ENCODE data around the gene ZFP82.

Gene ZFP82

DNA sequence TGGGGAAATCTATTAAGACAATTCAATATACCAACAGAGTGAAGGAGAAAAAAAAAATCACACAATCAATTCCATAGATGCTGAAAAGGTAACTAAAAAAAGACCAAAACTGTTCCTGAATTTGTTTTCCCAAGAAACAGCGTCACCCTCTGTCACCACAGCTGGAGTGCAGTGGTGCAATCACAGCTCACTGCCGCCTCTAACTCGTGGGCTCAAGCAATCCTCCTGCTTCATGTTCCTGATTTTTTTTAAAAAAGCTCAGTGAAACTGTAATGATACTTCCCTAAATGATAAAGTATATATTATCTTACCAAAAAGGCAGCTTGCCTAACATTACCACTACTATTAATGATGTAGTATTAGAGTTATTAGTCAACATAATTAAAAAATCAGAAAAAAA lies 19.9 kb downstream of the ZFP82 start:
- Mint-ChIP-seq H3K4me1 (ENCODE audit: low read depth) (no peaks in the 10 kb centered on the region), H3K36me3 (ENCODE audit: low read depth) (peaks cover 95% of the 10 kb centered on the region), H3K27me3 (no peaks in the 10 kb centered on the region), H3K27ac (no peak overlapping the region), H3K9me3 (peaks cover 47% of the 10 kb centered on the region), H3K4me3 (no peak overlapping the region)
- no peak for DNase-seq

GRCh38 chr19:36392916-36393673 lies 25.3 kb downstream of the ZFP82 start:
- Mint-ChIP-seq H3K36me3 (ENCODE audit: low read depth) (peaks cover 82% of the 10 kb centered on the region), H3K27ac (no peak overlapping the region), H3K9me3 (peaks cover 49% of the 10 kb centered on the region), H3K27me3 (no peaks in the 10 kb centered on the region), H3K4me1 (ENCODE audit: low read depth) (no peaks in the 10 kb centered on the region), H3K4me3 (no peak overlapping the region)
- DNase-seq, result no peak

GRCh38 chr19:36379510-36379819 lies 39.0 kb downstream of the ZFP82 start:
- peaks cover 44% of the 10 kb centered on the region for H3K36me3 Mint-ChIP-seq (ENCODE audit: low read depth)
- H3K4me3 Mint-ChIP-seq, result peak overlapping the region; percentile 92
- H3K27me3 Mint-ChIP-seq, result no peaks in the 10 kb centered on the region
- peaks cover 24% of the 10 kb centered on the region for H3K9me3 Mint-ChIP-seq
- H3K4me1 Mint-ChIP-seq (ENCODE audit: low read depth), result peaks cover 30% of the 10 kb centered on the region
- H3K27ac Mint-ChIP-seq, result peak overlapping the region; percentile 14
- no peak for DNase-seq

DNA sequence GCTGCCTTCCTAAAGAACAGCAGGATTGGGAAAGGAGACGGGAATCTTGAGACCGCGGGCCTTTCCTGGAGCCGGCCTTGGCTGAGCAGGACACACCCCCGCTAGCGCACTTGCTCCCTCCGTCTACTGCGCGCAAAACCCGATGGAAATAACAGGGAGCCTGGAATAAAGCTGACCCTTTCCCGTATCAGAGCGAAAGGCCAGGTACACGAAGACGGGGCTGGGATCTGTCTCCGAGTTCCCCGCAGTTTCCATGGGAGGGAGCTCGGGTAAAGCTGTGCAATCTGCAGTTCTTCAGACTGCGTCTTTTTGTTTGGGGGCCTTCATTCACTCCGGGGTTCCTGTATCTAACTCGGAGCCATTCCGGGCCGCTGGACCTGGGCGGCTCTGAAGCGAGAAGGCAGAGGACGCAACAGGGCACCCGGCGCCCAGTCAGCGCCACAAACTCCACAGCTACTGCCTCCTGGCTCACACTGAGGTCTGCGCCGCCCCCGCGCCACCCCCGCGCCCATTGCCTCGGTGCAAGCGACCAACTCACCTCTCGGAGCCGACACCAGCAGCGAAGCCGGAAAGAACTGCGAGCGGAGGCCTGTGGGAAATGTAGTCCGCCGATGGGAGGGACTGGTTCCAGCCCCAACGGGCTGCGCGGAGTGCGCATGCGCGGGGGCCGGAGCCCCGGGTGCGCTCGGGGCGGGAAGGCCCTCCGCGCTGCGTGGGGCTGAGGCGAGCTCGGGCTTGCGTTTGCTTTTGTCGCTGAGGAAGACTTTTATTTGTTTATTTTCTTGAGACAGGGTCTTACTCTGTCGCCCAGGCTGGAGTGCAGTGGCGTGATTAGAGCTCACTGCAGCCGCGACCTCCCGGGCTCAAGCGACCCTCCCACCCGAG lies 39.6 kb downstream of the ZFP82 start, which contains the start of gene ZFP14:
TSS of gene ZFP14 (minus strand) at position 577 of the 885 bp plus-strand sequence. CDS start 11,309 bp downstream, outside the sequence.
- no peaks in the 10 kb centered on the region for H3K27me3 Mint-ChIP-seq

GRCh38 chr19:36377541-36378178 lies 40.8 kb downstream of the ZFP82 start:
- H3K4me1 Mint-ChIP-seq (ENCODE audit: low read depth), result peaks cover 30% of the 10 kb centered on the region
- no peaks in the 10 kb centered on the region for H3K27me3 Mint-ChIP-seq
- H3K4me3 Mint-ChIP-seq, result peak overlapping the region; percentile 92
- no peak for DNase-seq
- peaks cover 21% of the 10 kb centered on the region for H3K9me3 Mint-ChIP-seq
- peak overlapping the region; percentile 7 for H3K27ac Mint-ChIP-seq
- peaks cover 57% of the 10 kb centered on the region for H3K36me3 Mint-ChIP-seq (ENCODE audit: low read depth)

More for the DNA sequence above, 39.6 kb downstream of the ZFP82 start, which contains the start of gene ZFP14:
- peak; percentile 95 for DNase-seq
- peaks cover 48% of the 10 kb centered on the region for H3K36me3 Mint-ChIP-seq (ENCODE audit: low read depth)
- peaks cover 21% of the 10 kb centered on the region for H3K9me3 Mint-ChIP-seq
- H3K4me1 Mint-ChIP-seq (ENCODE audit: low read depth), result peaks cover 30% of the 10 kb centered on the region
- H3K4me3 Mint-ChIP-seq, result peak within 1 kb of the TSS; percentile 92
- peak within 1 kb of the TSS; percentile 95 for H3K27ac Mint-ChIP-seq

DNA sequence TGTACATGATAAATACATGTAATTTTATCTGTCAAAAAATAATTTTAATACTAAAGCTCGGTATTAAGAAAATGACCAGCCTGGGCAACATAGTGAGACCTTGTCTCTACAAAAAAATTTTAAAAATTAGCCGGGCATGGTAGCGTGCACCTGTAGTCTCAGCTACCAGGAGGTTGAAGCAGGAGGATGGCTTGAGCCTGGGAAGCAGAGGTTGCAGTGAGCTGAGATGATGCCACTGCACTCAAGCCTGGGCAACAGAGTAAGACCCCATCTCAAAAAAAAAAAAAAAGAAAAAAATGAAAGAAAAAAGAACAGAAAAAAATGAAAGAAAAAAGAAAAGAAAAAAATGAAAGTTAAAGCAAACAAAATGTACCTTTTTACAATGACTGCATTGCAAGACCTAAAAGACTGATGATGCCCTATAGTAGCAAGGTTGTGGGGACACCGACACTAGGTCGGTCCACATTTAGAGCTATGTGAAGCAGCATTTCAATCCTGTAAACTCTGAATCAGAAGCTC lies 44.7 kb downstream of the ZFP82 start:
- peaks cover 26% of the 10 kb centered on the region for H3K4me1 Mint-ChIP-seq (ENCODE audit: low read depth)
- no peak overlapping the region for H3K27ac Mint-ChIP-seq
- DNase-seq, result no peak
- no peak overlapping the region for H3K4me3 Mint-ChIP-seq
- peaks cover 74% of the 10 kb centered on the region for H3K36me3 Mint-ChIP-seq (ENCODE audit: low read depth)
- no peaks in the 10 kb centered on the region for H3K27me3 Mint-ChIP-seq
- peaks cover 21% of the 10 kb centered on the region for H3K9me3 Mint-ChIP-seq

DNA sequence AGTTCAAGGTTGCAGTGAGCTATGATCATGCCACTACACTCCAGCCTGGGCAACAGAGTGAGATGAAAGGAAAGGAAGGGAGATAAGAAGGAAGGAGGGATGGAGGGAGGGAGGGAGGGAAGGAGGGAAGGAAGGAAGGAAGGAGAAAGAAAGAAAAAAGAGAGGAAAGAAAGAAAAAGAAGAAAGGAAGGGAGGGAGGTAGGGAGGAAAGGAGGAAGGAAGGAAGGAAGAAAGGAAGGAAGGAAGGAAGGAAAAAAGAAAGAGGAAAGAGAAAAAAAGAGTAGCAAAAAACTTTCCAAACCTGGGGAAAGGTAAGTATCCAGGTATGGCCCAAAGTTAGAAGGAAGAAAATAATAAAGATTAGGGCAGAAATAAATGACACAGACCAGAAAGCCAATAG lies 46.6 kb downstream of the ZFP82 start:
- Mint-ChIP-seq H3K4me1 (ENCODE audit: low read depth) (peaks cover 10% of the 10 kb centered on the region), H3K4me3 (no peak overlapping the region), H3K27ac (no peak overlapping the region), H3K27me3 (no peaks in the 10 kb centered on the region), H3K36me3 (ENCODE audit: low read depth) (peaks cover 84% of the 10 kb centered on the region), H3K9me3 (peaks cover 30% of the 10 kb centered on the region)
- DNase-seq, result no peak

DNA sequence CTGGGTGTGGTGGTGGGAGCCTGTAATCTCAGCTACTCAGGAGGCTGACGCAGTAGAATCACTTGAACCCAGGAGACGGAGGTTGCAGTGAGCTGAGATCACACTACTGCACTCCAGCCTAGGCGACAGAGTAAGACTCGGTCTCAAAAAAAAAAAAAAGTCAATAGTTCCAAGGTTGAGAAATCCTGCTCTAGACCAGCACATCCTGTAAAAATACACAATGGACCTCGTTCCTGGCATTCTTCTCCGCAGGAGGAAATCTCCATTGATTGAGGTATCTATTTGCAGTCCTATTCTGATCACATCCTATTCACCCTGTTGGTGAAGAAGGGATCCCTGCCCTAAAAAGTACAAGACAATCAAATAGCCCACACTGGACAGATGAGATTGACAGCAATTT lies 54.6 kb downstream of the ZFP82 start:
- H3K9me3 Mint-ChIP-seq, result peaks cover 46% of the 10 kb centered on the region
- DNase-seq, result no peak
- H3K4me1 Mint-ChIP-seq (ENCODE audit: low read depth), result no peaks in the 10 kb centered on the region
- H3K4me3 Mint-ChIP-seq, result no peak overlapping the region
- H3K27me3 Mint-ChIP-seq, result no peaks in the 10 kb centered on the region
- H3K36me3 Mint-ChIP-seq (ENCODE audit: low read depth), result peaks cover 96% of the 10 kb centered on the region
- no peak overlapping the region for H3K27ac Mint-ChIP-seq
